C4-2B (cell line): ENCODE results near the gene VGLL4.
A peak's percentile ranks its signal among the peaks of the same experiment; 100 is the strongest.
"Not testable (repeated sequence)": the region's sequence is repeated elsewhere in the genome, so short reads cannot be mapped to it uniquely, and the experiment has no call there.

Experiments used
- H3K27ac ChIP-seq: fragments of 450-650 bp; 2 replicates; pipeline ENCODE4 v1.5.1; 2017
- ZFX ChIP-seq: fragments of 450-650 bp; IDR thresholded peaks from 2 replicates; pipeline ENCODE4 v1.6.1; 2017
- TF ChIP-seq, protein P1 (sequence below): fragments of 450-650 bp; conservative IDR thresholded peaks from 2 replicates; pipeline ENCODE4 v1.5.1; 2017; ENCODE audit warnings: mild to moderate bottlenecking

Gene VGLL4

GRCh38 chr3:11643605-11644087 is at the start of gene VGLL4:
Gene VGLL4, minus strand, starts transcription at chr3:11643915. Its CDS starts 397 bp downstream, at chr3:11643518.
- H3K27ac ChIP-seq: peak within 1 kb of the TSS; percentile 85
- no peak for TF ChIP-seq ZFX
- TF ChIP-seq, protein P1, sequence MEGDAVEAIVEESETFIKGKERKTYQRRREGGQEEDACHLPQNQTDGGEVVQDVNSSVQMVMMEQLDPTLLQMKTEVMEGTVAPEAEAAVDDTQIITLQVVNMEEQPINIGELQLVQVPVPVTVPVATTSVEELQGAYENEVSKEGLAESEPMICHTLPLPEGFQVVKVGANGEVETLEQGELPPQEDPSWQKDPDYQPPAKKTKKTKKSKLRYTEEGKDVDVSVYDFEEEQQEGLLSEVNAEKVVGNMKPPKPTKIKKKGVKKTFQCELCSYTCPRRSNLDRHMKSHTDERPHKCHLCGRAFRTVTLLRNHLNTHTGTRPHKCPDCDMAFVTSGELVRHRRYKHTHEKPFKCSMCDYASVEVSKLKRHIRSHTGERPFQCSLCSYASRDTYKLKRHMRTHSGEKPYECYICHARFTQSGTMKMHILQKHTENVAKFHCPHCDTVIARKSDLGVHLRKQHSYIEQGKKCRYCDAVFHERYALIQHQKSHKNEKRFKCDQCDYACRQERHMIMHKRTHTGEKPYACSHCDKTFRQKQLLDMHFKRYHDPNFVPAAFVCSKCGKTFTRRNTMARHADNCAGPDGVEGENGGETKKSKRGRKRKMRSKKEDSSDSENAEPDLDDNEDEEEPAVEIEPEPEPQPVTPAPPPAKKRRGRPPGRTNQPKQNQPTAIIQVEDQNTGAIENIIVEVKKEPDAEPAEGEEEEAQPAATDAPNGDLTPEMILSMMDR: no peak

DNA sequence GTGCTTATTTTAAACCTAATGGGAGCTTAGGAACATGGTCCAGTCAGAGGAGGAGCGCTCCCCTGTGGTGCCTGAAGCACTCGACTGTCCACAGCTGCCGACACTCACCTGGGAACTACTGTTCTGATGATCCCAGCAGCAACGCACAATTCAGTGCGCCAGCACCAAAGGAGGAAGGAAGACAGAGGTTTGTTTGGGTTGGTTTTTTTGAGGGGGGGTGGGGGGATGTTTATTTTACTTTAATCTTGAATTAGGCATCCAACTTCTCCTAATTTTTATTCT is 48.8 kb upstream of the VGLL4 start:
- TF ChIP-seq, protein P1: no peak
- no peak for TF ChIP-seq ZFX
- no peak overlapping the region for H3K27ac ChIP-seq

GRCh38 chr3:11691767-11692531 is 48.2 kb upstream of the VGLL4 start:
- TF ChIP-seq ZFX: no peak
- TF ChIP-seq, protein P1: no peak
- no peak overlapping the region for H3K27ac ChIP-seq

- TF ChIP-seq ZFX: no peak
- TF ChIP-seq, protein P1: no peak
- H3K27ac ChIP-seq: no peak overlapping the region
Measured at GRCh38 chr3:11690863-11691766, 47.4 kb upstream of the VGLL4 start.

GRCh38 chr3:11689749-11690148 is 46.0 kb upstream of the VGLL4 start:
- no peak overlapping the region for H3K27ac ChIP-seq
- no peak for TF ChIP-seq ZFX
- TF ChIP-seq, protein P1: no peak

DNA sequence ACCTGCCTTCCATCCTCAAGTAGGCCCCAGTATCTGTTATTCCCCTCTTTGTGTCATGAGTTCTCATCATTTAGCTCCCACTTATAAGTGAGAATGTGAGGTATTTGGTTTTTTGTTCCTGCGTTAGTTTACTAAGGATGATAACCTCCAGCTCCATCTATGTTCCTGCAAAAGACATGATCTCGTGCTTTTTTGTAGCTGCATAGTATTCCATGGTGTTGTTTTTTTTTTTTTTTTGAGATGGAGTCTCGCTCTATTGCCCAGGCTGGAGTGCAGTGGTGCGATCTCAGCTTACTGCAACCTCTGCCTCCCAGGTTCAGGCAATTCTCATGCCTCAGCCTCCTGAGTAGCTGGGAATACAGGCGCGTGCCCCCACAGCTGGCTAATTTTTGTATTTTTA is 41.3 kb upstream of the VGLL4 start:
- not testable (repeated sequence) for H3K27ac ChIP-seq

DNA sequence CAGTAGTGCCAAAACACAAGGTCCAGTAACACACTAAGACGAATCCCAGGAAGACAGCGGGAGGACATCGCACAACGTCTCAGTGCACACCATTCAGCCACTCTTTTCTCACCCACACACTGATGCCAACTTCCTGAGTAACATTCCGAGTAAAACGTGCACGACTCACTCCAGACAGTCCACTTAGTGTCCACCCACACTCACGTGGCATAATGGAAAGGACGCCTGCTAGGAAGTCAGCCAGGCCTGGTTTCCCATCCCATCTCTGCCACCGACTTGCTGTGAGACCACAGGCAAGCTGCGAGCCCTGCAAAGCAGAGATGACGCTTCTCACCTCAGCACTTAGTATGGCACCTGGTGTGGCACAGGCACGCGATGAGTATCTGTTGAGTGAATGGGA is 36.8 kb upstream of the VGLL4 start:
- no peak for TF ChIP-seq ZFX
- TF ChIP-seq, protein P1: no peak
- no peak overlapping the region for H3K27ac ChIP-seq
